Activated T-cell treated with anti-CD3 and anti-CD28 coated beads for 24 hours (primary cell): Measurements from ENCODE around the gene TANGO2.

Experiments used
- DNase-seq: peaks from one replicate; pipeline ENCODE4 v3.0.0-alpha.2; 2020; ENCODE audit warnings: low read depth

Gene TANGO2

GRCh38 chr22:19983741-19984140, 37.2 kb upstream of the TANGO2 start:
- DNase-seq: no peak

GRCh38 chr22:19984201-19984753, 36.6 kb upstream of the TANGO2 start:
- no peak for DNase-seq

DNA sequence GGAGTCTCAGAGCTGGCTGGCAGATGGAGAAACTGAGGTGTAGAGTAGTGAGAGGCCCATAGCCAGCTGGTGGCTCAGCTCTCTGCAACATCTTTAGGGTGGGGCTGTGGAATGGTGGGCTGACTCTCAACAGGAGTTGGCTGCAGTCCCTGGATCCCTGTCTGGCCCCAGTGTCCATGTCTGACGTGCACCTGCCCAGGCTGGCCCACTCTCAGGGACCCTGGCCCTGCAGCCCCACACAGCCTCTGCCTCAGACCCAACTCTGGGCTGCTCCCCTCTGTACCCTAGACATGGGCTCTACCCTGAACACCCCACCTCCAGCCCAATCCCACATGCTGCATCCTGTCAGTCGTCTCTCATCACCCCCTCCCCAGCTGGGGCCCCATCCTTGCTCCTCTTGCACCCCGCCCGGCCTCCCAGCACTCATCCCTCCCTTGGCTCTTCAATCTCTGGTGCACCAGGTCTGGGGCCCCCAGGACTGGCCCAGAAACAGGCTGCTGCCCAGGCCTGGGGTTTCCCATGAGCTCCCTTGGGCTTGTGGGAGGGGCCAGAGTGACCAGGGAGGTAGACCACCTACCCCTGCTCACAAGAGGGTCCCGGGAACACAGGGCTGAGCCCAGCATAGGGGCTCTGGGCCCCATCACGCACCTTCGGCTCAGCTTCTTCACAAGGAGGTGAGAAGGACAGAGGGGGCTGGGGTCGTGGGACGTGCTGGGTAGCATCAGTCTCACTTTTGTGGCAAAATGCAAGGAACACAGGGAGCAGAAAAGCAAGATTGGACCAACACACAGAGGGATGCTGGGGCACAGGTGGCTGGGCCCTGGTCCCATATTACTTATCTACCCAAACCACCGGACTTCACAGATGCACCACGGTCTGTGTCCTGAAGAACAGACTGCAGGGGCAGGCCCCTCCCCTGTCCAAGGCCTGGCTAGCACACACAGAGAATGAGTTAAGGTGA, 35.8 kb upstream of the TANGO2 start:
- DNase-seq: no peak

DNA sequence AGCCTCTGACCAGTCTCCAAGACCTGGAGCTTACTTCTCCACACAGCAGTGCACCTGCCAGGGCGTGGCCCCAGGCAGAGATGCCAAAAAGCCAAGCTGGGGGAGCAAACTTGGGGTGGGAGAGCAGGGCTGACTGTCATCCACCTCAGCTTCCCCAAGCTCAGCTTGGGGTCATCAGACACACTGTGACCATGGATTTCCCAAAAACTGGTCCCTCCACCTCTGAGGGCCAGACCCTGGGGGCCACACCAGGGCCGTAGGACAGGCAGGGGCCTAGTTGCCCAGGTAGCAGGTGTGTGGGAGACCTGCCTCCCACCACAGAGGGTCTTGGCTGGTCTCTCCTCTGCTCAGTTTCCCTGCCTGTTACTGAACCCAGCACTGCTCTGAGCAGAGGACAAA, 34.9 kb upstream of the TANGO2 start:
- DNase-seq: no peak

GRCh38 chr22:19986410-19987341, 34.2 kb upstream of the TANGO2 start:
- DNase-seq: peak; percentile 35

DNA sequence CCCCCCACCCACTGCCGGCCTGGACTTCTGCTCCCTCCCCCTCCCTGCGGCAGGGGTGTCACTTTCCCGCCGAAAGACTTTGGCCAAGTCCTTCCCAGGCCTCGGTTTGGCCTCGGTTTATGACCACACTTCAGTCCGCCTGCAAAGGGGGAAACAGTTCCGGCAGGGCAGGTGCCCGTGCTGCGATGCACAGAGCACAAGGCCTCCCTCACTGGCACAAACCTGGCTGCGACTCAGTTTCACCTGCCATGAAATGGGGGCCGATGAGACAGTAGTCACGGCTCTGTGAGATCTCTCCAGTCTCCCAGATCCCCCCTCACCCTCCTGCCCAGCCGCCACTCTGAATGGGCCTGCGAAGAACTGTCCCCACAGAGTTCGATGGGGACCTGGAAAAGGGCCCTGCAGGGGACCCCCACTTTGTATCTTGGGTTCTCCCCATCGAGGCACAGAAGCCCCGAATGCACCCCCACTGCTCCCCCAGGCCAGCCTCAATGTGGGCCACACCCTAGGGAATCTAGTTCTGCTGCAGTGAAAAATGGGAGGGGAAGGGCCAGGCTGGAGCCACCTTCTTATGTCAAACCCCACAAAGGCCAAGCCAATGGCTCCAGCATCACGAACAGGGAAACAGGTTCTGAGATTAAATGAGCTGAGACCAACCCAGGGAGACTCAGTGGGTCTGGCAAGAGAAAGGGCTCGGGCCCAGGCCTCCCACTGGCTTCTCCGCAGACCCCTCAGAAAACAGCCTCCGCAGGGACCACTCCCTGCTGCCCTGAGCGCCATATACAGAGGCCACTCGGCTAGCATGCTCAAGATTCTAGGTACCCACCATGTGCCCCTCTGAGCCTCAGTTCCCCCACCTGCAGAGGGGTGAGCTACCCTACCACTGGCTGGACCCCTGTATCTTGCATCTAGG, 33.3 kb upstream of the TANGO2 start:
- DNase-seq: no peak

- DNase-seq: no peak
Measured at GRCh38 chr22:19988331-19988808, 32.5 kb upstream of the TANGO2 start.

- DNase-seq: no peak
Measured at GRCh38 chr22:19988965-19989724, 31.8 kb upstream of the TANGO2 start.

DNA sequence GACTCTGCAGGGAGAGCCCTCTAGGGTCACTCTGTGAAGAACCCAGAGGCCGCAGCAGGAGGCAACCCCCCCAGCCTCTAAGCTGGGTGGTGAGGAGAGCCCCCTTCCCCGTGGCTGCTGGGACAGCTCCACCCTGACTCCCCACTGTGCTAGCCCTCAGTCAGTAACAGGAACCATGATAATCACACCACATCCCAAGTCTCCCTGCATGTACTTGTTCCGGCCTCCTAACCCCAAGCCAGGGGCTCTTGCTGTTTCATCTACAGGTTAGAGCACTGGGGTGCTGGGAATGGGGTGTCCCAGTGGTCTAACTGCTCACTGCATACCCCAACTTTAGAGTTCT, 31.2 kb upstream of the TANGO2 start:
- no peak for DNase-seq

DNA sequence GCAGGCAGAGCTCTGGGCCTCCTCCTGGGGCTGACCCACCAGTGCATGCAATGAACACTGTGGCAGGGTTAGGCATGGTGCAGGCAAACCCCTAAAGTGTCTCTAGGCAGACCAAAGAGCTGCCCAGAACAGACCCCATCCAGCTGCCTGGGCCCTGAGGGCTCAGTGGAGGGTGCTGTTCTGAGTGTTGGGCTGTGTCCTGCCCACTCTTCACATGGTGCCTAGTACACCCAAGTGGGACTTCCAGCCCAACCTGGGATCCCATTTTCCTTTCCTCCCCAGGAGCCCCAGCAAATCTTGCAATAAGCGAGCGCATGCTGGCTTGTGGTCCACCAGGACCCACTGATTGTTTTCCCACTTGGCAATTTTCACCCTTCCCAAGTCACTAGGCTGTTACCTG, 30.7 kb upstream of the TANGO2 start:
- no peak for DNase-seq

DNA sequence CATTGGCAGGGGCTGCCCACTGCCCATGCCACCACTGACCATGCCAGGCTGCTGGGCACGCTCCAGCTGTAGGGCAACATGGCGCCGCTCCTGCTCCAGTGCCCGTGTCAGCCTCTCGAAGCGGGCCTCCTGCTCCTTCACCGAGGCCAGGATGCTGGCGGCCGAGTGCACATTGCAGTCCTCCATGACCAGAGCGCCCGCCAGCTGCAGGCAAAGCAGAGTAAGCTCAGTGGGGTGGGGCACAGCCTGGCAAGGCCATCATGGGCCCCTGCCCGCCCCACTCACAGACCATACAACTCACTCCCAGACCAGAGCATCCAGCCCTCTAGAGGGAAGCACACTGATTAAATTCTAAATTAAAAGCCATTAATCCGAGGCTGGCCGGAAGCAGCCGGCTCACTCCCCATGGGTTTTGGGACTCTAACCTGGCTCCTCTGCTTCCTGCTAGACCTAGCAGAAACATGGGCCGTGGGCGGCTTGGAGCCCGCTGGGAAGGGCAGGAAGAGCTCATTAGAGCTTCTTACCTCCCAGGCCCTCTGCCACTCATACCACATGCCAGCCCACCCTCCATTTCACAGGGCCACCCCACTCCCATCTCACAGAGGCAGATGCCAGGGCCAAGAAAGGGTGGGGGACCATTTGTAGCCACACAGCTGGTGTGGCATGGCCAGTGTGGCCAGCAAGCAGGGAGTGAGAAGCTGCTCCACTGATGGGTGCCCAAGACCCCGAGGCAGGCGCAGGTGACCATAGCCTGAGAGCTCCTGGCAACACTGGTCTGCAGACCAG, 30.1 kb upstream of the TANGO2 start:
- no peak for DNase-seq

DNA sequence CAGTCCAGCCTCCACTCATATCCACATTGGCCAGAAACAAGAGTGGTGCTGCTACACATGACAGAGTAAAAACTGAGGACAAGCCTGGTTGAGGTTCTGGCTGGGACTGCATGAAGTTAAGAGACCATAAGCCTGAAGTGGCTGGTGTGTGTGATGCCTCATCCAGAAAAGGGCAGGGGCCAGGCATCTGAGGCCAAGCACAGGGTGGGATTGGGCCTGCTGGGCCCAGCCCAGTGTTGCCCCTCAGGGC, 29.6 kb upstream of the TANGO2 start:
- DNase-seq: no peak

DNA sequence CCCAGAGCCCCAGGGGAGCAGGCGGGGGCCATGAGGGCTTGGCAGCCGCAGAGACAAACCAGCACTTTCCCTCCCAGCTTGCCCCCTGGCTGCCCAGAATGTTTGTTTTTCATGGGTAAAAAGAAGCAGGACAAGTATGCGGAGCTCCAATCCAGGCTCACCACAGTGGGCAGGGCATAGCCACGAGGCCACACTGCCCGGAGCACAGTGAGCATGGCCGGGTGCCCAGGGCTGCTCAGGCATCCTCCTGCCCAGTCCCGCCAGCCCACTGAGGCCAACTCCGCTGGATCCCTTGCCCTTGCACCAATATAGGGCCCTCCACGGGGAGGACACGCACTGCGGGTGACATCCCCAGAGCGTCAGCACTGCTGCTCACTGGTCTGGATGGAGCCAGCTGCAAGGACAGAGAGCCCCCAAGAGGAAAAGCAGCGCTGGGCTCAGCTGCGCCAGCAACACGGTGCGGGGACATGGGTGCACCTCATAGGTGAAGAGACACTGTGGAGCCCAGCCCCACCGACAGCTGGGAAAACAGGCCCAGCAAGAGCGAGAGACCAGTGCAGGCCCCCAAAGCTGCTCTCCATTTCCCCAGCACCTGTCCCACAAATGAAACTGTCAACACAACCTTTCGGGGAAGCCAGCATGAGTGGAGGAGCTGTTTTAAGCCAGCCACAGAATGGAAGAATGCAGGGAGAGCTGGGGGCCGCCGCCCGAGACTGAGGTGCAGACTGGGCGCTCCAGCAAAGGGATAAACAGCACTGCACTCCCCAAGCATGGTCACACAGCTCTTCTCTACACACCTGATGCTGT, 29.1 kb upstream of the TANGO2 start:
- no peak for DNase-seq

GRCh38 chr22:19992481-19992911, 28.4 kb upstream of the TANGO2 start:
- DNase-seq: no peak

GRCh38 chr22:19992921-19993355, 28.0 kb upstream of the TANGO2 start:
- no peak for DNase-seq

DNA sequence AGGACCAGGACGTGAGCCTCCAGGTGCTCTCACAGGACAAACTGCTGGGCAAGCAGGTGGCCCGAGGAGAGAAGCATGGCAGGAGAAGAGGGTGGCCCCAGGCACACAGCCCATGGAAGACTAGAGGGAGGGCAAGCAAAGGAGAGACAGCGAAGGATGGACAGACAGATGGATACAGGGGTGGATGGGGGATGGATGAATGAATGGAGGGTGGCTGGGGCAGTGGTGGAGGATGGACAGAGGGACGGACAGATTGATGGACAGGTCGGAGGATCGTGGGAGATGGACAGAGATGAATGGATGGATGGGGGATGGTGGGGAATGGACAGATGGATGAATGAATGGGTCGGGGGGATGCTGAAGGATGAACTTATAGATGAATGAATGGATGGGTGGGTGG, 27.0 kb upstream of the TANGO2 start:
- DNase-seq: no peak

DNA sequence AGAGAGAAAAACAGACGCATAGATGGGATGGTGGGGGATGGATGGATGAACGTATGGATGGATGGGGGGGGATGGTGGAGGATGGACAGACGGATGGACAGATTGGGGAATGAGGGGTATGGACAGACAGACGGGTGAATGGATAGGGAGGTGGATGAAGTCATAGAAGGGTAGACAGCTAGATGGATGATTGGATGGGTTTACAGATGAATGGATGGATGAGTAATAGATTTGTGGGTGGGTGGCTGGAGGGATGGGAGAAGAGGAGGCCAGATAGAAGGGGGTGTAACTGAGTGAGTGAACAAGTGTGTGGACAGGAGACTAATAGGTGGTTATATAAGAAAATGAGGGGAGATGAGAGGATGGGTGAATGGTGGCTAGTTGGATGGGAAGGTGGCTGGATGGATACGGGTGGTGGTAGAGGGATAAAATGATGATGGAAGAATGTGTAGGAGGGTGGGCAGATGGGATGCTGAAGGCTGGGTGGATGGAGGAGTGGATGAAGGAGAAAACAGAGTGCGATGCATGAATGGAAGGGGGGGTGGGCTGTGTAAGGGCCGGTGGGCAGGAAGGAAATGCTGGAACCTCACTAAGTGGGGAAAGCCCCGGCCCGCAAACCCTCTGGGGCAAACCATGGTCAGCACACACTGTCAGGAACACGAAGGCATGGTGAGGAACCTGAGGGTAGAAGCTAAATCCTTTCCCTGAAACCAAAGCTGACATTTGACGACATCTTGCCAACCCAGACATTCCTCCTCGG, 25.9 kb upstream of the TANGO2 start:
- DNase-seq: no peak

DNA sequence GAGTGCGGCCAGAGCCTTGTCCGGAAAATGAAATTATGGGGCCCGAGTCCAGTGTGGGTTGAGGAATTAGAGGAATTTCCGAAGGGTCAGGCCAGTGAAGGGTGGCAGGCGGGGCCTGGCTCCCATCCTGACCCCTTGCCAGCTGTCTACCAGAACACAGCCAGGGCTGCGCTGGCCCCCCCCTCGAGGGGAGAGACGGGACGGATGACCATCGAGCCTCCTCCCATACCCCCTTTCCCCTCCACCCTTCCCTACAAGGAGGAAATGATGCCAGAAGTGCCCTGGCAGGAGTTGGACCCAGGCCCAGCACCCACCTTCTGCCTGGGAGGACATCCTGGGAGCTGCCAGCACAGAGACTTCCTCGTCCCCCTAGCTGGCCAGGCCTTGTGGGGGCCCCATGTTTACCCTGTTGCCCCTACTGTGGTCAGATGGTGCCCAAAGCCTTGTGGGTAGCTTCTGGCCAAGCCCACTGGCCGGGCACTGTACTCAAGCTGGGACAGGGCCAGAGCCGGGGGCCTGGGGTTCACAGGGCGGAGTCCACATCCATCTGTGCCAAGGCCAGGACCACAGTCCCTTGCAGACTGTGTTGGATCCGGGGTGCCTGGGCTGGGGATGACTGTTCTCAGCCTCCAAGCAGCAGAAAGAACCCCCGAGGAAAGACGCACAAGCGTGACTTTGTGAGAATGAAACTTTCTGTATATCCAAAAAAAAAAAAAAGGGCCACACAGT, 25.1 kb upstream of the TANGO2 start:
- DNase-seq: no peak
